Spinal cord (tissue), 10 donors: ENCODE data around the gene PRPH2. TPM values are rescaled to one million over a fixed set of nuclear protein-coding genes. Genes with fewer than 3 reads are reported as not detected.
"Not testable (repeated sequence)": the region's sequence is repeated elsewhere in the genome, so short reads cannot be mapped to it uniquely, and the experiment has no call there.

ENCODE experiments used
- DNase-seq, 6 donors: peaks; one replicate each; pipeline versions ENCODE4 v3.0.0 to v3.0.0-alpha.2; 2013 to 2015; ENCODE audit warnings: low spot score in 6 of 6, low read depth in 4 of 6
- H3K27ac ChIP-seq: one replicate; pipeline ENCODE4 v1.5.1; 2013; ENCODE audit warnings: low read depth, low read length, control low read depth
- H3K27me3 ChIP-seq: one replicate; pipeline ENCODE4 v1.6.1; 2013; ENCODE audit warnings: low read length; ENCODE audit not compliant: control insufficient read depth, insufficient read depth
- H3K36me3 ChIP-seq: one replicate; pipeline ENCODE4 v1.6.1; 2013; ENCODE audit warnings: low read length; ENCODE audit not compliant: control insufficient read depth, insufficient read depth
- H3K4me1 ChIP-seq: one replicate; pipeline ENCODE4 v1.6.1; 2013; ENCODE audit warnings: low read length; ENCODE audit not compliant: control insufficient read depth, insufficient read depth
- H3K4me3 ChIP-seq: one replicate; pipeline ENCODE4 v1.5.1; 2013; ENCODE audit warnings: low read depth, low read length, control low read depth
- H3K9me3 ChIP-seq: one replicate; pipeline ENCODE4 v1.6.1; 2013; ENCODE audit warnings: low read length; ENCODE audit not compliant: control insufficient read depth, insufficient read depth
- WGBS: methylation state at CpG from one replicate; pipeline ENCODE4 v1.1.5; 2013; ENCODE audit warnings: missing lambda C conversion rate; ENCODE audit not compliant: insufficient coverage; 5-methylcytosine and 5-hydroxymethylcytosine counted together
- polyA plus RNA-seq, 2 donors: library from polyadenylated mRNA; unstranded; fragments of 120-200 nt; gene quantifications; one replicate each; pipeline ENCODE4 v1.2.1, GENCODE V29; 2013; ENCODE audit not compliant: insufficient read length in 2 of 2
- total RNA-seq, 2 donors: library from RNA; depleted of rRNA in 1 of 2; stranded (reverse); fragments of 120-200 nt in 1 of 2; fragments of >200 nt in 1 of 2; gene quantifications; one replicate each; pipeline versions ENCODE4 v1.2.3 to v1.2.4, GENCODE V29; 2013 to 2014
- donor health status: healthy.

Gene PRPH2
- total and polyA plus RNA-seq, 4 donors = 5.1 to 9.0 (median 6.6) TPM

DNA sequence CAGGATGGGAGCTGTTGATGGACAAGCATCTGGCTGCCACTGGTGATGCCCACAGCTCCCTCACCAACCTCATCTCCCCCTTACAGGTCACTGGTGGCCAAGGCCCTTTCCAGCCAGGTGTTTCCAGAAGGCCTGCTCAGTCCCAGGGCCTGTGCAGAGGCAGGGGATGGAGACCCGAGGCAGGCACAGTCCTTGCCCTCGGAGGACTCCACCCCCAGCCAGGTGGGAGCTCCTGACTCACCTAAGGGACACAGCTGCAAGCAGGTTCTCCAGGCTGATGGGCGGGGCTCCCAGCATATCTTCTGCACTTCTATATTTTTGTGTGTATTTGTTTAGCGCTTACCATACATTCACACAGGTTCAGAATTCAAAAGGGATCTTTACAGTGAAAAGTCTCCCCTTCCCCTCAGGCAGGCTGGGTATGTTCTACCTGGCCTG lies 17.4 kb downstream of the PRPH2 start:
- WGBS = 89% methylated on average over 2 of the region's 4 CpGs
- no peak for DNase-seq
- no peak overlapping the region for H3K4me3 ChIP-seq
- peaks cover 2% of the 10 kb centered on the region for H3K4me1 ChIP-seq
- no peaks in the 10 kb centered on the region for H3K27me3 ChIP-seq
- no peak overlapping the region for H3K27ac ChIP-seq
- H3K36me3 ChIP-seq = no peaks in the 10 kb centered on the region
- H3K9me3 ChIP-seq = no peaks in the 10 kb centered on the region

DNA sequence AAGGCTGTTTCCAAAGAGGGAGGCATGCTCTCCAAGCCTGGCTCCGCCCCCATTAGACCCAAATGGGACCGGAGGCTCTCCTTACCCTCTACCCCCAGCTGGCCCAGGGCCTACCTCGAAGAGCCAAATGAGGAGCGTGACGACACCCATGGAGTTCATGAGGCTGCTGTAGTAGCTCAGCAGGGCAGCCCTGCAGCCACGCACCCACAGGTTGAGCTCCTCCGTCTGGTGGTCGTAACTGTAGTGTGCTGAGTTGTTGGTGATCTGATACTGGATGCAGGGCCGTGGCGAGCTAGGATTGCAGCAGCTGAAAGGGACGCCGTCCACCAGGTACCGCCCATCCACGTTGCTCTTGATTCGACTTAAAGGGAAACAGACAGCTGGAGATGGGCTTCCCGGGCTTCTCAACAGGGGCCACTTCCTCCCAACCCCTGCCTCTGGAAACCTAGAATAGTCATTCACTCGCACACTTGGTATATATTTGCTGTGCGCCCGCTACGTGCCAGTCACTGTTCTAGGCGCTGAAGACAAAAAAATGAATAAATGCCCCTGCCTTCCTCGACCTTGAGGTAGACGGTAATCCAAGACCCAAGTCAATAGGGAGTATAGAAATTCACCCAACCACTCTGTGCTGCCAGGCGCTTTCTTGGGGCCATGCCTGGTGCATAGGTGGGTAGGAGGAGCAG lies 18.0 kb downstream of the PRPH2 start:
- H3K27me3 ChIP-seq = no peaks in the 10 kb centered on the region
- H3K9me3 ChIP-seq = no peaks in the 10 kb centered on the region
- no peaks in the 10 kb centered on the region for H3K36me3 ChIP-seq
- peak overlapping the region; percentile 52 for H3K4me3 ChIP-seq
- no peak overlapping the region for H3K27ac ChIP-seq
- WGBS = 20% methylated on average over 17 of the region's 24 CpGs
- H3K4me1 ChIP-seq = no peaks in the 10 kb centered on the region
- DNase-seq = peak in 3 of 6 donors; percentile 26 to 90 (median 48)

DNA sequence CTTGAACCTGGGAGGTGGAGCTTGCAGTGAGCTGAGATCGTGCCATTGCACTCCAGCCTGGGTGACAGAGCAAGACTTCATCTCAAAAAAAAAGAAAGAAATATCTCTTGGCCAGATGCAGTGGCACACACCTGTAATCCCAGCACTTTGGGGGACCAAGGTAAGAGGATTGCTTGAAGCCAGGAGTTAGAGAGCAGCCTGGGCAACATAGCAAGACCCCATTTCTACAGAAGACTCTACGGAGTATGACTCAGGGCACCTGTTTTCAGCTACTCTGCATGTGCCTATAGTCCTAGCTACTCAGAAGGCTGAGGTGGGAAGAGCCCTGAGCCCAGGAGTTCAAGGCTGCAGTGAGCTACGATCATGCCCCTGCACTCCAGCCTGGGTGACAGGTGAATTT lies 19.6 kb downstream of the PRPH2 start:
- not testable (repeated sequence) for H3K9me3 ChIP-seq, H3K4me1 ChIP-seq, H3K4me3 ChIP-seq, DNase-seq, H3K27ac ChIP-seq, H3K27me3 ChIP-seq, H3K36me3 ChIP-seq
- WGBS = no CpG with 5 or more reads among the region's 3 CpGs

DNA sequence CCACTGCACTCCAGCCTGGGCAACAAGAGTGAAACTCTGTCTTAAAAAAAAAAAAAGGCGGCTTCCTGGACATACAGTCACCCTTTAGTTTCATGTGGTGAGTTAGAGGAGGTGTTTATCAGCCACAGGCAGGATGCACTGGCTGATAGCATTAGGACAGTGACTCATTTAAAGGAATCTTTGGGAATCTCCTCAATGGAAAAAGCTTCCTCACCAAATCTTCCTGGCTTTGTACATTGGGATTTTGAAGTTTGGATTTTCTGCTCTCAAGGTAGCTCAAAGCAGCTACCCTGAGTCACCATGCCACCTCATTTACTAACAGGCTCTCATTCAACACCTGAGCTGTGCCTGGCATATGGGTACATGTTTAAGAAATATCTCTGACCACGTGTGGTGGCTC lies 20.2 kb downstream of the PRPH2 start:
- Histone ChIP-seq H3K27me3 (no peaks in the 10 kb centered on the region), H3K4me3 (no peak overlapping the region), H3K36me3 (peaks cover 6% of the 10 kb centered on the region), H3K27ac (no peak overlapping the region), H3K4me1 (no peaks in the 10 kb centered on the region), H3K9me3 (no peaks in the 10 kb centered on the region)
- WGBS = 60% methylated on average over 1 of the region's 2 CpGs
- DNase-seq = no peak

DNA sequence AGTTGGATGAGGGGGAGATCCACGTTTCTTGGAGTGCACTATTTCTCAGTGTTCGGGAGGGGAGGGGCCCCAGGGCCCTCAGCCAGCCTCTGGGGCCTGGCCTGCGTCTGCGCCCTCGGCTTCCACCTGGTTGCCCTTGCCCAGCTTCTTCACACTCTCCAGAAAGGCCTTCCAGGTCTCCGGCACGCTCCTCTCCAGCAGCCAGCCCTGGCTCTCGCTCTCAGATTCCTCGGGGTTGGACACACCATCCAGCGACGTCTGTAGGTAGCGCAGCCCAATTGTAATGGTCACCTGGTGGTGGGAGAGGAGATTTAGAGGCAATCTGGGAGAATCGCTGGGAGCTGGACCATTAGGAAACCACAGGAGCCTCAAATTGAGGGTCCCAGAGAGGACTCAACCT lies 24.2 kb downstream of the PRPH2 start:
- H3K9me3 ChIP-seq = no peaks in the 10 kb centered on the region
- H3K36me3 ChIP-seq = peaks cover 20% of the 10 kb centered on the region
- no peak overlapping the region for H3K4me3 ChIP-seq
- no peaks in the 10 kb centered on the region for H3K4me1 ChIP-seq
- no peaks in the 10 kb centered on the region for H3K27me3 ChIP-seq
- WGBS = 88% methylated on average over 8 of the region's 13 CpGs
- no peak overlapping the region for H3K27ac ChIP-seq
- no peak for DNase-seq

DNA sequence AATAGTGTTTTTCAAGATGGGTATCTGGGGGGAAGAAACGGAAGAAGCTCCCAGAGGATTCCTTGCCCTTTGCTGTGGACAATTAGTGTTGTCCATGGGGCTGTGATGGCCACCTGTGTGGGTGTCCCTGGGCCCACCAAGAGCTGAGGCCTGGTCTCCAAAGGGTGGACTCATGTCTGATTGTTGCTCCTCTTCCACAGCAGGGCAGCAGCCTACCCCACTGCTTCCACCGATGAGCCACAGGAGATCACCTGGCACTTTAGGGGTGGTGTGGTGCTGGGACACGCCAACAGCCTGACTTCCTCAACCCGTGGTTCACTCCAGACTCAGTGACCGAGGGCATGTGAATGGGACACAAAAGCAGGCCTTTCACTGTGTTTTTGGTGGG lies 25.1 kb downstream of the PRPH2 start:
- Histone ChIP-seq H3K27ac (no peak overlapping the region), H3K4me1 (no peaks in the 10 kb centered on the region), H3K36me3 (peaks cover 20% of the 10 kb centered on the region), H3K9me3 (no peaks in the 10 kb centered on the region), H3K27me3 (no peaks in the 10 kb centered on the region), H3K4me3 (no peak overlapping the region)
- DNase-seq = no peak
- 98% methylated on average over 4 of the region's 5 CpGs for WGBS

DNA sequence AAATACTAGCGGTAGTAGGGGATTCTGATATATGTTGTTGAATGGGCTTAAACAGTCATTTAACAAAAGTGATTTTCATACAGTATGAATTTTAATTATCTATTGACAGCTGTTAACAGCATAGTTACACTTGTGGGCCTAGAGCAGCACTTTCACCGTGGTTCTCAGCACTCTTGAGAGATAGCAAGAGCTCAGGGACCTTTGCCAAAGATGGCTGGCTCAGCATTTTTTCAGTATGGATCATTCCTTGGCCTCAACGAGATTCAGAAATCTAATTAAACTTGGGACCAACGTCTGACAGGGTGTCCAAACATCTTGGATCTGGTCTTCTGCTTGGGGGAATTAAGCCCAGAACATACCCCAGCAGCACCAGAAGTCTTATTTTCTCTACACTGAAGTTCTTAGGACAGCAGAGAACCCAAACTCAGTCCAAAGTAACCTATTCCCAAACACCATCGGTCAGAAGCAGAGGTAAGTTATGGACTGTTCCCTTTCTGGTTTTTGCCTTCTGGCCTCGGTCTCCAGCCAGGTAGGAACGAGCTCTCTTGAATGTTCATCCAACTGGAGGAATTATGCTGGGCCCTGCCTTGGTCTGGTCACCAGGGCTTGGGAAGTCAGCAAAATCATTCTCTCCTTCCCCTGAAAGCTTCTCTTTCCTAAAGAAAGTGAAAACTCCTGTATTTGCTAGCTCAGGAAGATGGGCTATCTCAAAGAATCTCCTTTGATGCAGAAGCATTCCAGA lies 25.7 kb downstream of the PRPH2 start:
- DNase-seq = no peak
- H3K4me1 ChIP-seq = no peaks in the 10 kb centered on the region
- 85% methylated on average over 6 of the region's 7 CpGs for WGBS
- no peaks in the 10 kb centered on the region for H3K9me3 ChIP-seq
- no peaks in the 10 kb centered on the region for H3K27me3 ChIP-seq
- H3K4me3 ChIP-seq = no peak overlapping the region
- H3K36me3 ChIP-seq = peaks cover 20% of the 10 kb centered on the region
- H3K27ac ChIP-seq = no peak overlapping the region

DNA sequence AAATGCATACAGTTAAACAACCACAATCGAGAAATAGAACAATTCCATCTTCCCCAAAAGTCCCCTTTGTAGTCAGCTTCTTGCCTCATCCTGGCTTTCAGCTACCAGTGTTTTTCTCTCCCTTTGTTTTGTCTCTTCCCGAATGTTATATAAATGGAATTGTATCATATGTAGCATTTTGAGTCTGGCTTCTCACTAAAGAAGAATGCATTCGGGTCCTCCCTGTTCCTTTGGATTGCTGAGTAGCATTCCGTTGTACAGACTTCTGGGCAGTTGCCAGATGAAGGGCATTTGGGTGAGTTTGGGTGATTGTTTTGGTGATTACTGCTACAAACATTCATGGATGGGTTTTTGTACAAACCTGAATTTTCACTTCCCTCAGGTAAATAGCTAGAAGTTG lies 27.8 kb downstream of the PRPH2 start:
- H3K4me1 ChIP-seq = no peaks in the 10 kb centered on the region
- H3K27ac ChIP-seq = no peak overlapping the region
- DNase-seq = no peak
- no peaks in the 10 kb centered on the region for H3K27me3 ChIP-seq
- WGBS = 86% methylated on average over 2 of the region's 4 CpGs
- H3K9me3 ChIP-seq = no peaks in the 10 kb centered on the region
- no peak overlapping the region for H3K4me3 ChIP-seq
- H3K36me3 ChIP-seq = peaks cover 33% of the 10 kb centered on the region

DNA sequence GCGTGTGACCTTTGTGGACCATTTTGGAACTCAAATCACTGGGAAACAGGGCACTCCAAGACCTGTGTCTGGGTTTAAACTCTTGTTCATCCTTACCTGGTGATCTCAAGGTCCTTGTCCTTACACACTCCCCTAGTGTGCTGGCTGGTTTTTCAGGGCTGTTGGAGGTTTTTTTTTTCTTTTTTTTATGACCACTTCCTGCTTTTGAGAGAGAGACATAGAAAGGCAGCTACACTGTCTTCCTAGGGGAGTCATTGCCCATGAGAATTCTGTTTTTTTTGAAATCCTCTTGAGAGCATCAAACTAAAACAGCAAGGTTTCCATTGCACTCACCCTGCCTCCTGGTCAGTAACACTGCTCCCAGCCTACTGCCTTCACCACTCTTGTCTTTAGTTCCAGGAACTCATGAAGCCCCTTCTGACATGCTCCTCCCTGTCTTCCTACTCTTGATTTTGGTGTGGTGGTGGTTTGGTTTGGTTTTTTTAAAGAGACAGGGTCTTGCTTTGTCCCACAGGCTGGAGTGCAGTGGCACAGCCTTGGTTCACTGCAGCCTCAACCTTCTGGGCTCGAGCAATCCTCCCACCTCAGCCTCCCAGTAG lies 28.6 kb downstream of the PRPH2 start:
- Histone ChIP-seq H3K27me3 (no peaks in the 10 kb centered on the region), H3K9me3 (no peaks in the 10 kb centered on the region), H3K4me1 (no peaks in the 10 kb centered on the region), H3K27ac (no peak overlapping the region), H3K36me3 (peaks cover 39% of the 10 kb centered on the region), H3K4me3 (no peak overlapping the region)
- WGBS = 92% methylated on average over 2 of the region's 2 CpGs
- peak in 1 of 6 donors; percentile 5 for DNase-seq
